ENCODE measurements around the gene DUSP5.

The DUSP5 gene

DNA sequence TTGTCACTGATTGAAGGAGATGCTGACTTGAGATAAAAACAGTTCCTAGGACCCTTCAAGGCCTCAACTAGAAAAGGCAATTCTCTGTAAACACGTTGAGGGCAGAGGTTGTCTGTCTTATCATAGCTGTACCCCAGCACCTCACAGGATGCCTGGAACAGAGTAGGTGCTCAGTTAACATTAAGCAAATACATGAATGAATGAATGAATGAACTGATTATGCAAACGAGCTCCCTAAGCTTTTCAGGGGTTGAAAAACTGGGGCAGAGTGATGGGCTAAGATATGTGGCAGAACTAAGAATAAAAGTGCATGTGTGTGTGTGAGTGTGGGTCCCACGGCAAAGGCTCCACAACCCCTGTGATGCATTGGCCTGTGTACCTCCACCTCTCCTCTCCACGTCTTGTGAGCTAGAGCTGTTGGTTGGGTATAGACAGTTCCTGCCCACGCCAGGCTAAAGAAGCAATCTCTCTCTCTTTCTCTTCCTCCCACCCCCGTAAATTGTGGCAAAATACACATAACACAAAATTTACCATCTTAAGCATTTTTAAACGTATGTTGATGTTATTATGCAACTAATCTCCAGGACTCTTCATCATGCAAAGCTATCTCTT is 48.9 kb downstream of the DUSP5 start:
- DNase-seq (ENCODE audit: low read depth) = no peak

- no peak for DNase-seq (ENCODE audit: low read depth)
Measured at GRCh38 chr10:110547139-110547761, 49.5 kb downstream of the DUSP5 start.

- DNase-seq (ENCODE audit: low read depth) = no peak
Measured at GRCh38 chr10:110548002-110548401, 50.3 kb downstream of the DUSP5 start.

GRCh38 chr10:110549211-110549610 is 51.5 kb downstream of the DUSP5 start:
- DNase-seq (ENCODE audit: low read depth) = no peak

DNA sequence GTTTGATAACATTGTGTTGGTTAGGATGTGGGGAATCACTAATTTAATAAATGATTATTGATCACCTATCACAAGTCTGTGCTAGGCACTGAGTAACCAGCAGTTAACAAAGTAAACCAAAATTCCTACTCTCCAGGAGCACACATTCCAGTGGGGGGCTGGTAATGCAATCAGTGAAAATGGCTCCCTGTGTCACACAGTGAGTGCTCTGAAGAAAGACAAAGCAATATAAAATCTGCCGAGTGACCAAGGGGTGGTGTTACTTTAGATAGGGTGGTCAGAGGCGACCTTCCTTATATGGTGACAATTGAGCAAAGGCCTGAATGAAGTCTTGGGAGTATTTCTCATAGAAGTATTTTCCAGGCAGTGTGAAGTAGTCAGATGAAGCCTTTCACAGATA is 56.2 kb downstream of the DUSP5 start:
- DNase-seq (ENCODE audit: low read depth) = no peak

DNA sequence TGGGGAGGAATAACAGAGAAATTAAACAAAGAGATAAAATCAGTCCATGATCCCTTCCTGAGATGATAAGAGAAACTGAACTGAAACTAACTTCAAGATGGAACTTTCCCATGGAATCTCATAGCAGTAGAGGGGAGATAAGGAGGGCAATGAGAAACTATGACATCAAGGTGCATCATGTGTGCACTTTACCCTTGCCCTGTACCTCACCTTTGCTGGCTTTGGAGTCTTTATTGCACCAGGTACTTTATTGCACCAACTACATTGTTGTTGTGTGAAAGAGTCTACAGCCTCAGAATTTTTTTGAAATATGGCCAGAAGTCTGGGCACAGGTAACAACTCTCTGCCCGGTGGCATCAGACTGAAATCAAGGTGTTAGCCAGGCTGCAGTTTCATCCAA is 58.6 kb downstream of the DUSP5 start:
- DNase-seq (ENCODE audit: low read depth) = no peak

- peak; percentile 59 for DNase-seq (ENCODE audit: low read depth)
Measured at GRCh38 chr10:110556969-110557601, 59.4 kb downstream of the DUSP5 start.

- DNase-seq (ENCODE audit: low read depth) = no peak
Measured at GRCh38 chr10:110558041-110558440, 60.3 kb downstream of the DUSP5 start.

- DNase-seq (ENCODE audit: low read depth) = no peak
Measured at GRCh38 chr10:110560012-110560411, 62.3 kb downstream of the DUSP5 start.
